GF-D8 (cell line): ENCODE measurements around the gene ABCG2.
"Not testable (repeated sequence)": the region's sequence is repeated elsewhere in the genome, so short reads cannot be mapped to it uniquely, and the experiment has no call there.

Source experiments
- DNase-seq: peaks from one replicate; lab custom pipeline; 2025; lab: John Stamatoyannopoulos, UW

Gene ABCG2

DNA sequence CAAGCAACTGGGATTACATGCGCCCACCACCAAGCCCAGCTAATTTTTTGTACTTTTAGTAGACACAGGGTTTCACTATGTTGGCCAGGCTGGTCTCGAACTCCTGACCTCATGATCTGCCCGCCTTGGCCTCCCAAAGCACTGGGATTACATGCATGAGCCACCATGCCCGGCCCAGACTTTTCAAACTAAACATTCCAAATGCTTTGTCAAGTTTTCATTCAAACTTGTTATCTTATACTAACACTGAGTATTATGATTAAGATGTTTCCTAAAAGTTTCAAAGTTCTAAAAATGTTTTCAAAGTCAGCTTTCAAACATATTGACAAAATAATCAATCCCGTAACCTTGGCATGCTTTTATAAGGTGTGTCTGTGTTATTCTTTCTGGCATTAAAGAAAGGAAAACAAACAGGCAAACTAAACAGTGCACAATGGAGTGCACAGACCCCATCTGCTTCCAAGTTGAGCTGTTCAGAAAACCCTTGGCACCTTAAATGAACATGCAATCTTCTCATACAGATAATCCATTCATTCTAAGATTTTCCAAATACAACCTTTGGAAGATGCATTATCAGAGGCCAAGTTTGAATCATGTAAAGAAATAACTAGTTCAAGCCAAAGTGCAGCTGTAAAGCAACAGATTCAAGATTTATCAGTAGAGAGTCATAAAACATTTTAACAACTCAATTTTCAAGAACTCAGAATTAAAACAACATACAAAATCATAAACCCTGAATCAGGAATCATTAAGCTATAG lies 49.1 kb downstream of the ABCG2 start:
- no peak for DNase-seq

DNA sequence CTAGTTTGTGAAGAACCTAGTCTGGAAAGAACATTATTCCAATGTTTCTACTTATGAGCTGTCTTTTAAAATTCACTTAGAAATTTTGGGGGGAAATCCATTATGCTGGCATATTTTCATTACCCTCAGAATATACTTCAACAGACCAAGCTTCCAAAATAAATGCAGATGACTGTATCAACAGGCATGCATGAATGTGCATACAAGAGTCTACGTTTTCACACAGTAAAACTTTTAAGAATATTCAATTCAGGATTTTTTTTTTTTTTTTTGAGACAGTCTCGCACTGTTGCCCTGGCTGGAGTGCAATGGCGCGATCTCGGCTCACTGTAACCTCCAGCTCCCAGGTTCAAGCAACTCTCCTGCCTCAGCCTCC lies 49.7 kb downstream of the ABCG2 start:
- no peak for DNase-seq

GRCh38 chr4:88108108-88108465 lies 50.4 kb downstream of the ABCG2 start:
- DNase-seq = not testable (repeated sequence)

DNA sequence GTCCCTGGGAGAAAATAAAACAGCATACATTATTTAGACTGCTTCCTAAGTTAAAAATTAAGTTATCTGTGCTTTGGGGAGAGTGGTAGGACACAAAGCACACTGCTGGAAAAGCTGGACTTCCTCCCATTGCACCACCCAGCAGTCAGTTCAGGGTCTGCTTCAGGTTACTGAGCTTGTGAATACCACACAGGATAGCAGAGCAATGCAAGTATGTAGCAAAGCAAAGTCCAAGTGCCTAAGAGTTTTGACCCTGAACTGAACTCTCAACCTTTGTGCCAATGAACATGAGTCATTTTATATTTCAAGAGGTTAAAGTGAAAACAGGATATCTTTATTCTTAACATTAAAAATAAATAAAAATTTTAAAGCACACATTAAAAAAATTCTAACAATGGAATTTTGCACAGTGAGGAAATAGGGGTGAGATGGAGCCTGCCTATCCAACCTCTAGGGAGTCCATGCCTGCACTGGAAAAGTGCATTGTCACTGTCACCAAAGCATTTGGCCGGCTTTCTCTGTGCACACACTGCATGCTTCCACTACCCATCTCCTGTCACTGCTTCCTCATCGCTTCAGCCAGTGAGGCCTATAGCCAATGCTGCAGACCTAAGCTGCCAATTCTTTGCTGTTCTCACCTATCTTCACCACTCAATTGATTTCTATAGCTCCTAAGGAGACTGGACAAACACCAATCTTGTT lies 50.9 kb downstream of the ABCG2 start:
- DNase-seq = no peak

DNA sequence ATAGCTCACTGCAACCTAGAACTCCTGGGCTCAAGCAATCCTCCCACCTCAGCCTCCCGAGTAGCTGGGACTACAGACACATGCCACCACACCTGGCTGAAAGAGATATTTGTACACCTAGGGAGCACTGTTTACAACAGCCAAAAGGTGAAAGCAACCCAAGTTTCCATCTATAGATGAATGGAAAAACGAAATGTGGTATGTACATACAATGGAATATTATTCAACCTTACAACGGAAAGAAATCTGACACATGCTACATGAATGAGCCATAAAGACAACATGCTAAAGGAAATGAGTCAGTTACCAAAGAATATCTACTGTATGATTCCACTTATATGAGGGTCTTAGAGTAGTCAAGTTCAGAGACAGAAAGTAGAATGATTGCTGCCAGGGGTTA lies 52.2 kb downstream of the ABCG2 start:
- no peak for DNase-seq

DNA sequence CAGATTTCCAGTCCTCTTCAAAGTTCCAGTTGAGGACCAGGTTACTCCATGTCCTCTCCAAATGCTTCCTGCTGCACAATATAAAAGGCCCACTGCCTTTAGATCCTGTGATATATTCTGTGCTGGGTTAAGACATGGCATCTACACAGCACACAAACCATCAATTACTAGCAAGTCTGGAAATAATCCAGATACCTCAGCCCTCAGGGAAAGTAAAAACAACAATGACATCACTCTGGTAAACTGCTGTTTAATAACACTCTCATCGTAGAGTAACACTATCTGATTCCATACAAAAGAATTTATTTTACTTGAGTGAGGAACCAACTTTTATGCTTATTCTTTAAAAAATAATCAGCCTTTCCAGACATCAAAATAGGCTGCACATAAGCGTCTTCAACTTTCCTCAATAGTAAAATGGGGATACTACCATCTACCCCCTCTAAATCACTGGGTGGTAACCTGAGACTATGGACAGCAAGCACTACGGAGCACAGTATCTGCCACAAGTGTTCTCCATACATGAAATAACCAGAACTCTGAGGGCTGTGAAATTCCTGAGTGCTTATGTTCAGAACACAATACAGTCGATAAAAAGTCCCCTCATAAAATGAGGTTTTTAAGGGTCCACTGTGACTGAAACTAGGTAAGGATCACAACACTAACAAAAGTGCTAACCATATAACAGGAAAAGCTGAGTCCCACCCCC lies 53.4 kb downstream of the ABCG2 start:
- DNase-seq = no peak

- no peak for DNase-seq
Observed at GRCh38 chr4:88102026-88102425, 56.4 kb downstream of the ABCG2 start.

GRCh38 chr4:88101165-88101564 lies 57.3 kb downstream of the ABCG2 start:
- no peak for DNase-seq

DNA sequence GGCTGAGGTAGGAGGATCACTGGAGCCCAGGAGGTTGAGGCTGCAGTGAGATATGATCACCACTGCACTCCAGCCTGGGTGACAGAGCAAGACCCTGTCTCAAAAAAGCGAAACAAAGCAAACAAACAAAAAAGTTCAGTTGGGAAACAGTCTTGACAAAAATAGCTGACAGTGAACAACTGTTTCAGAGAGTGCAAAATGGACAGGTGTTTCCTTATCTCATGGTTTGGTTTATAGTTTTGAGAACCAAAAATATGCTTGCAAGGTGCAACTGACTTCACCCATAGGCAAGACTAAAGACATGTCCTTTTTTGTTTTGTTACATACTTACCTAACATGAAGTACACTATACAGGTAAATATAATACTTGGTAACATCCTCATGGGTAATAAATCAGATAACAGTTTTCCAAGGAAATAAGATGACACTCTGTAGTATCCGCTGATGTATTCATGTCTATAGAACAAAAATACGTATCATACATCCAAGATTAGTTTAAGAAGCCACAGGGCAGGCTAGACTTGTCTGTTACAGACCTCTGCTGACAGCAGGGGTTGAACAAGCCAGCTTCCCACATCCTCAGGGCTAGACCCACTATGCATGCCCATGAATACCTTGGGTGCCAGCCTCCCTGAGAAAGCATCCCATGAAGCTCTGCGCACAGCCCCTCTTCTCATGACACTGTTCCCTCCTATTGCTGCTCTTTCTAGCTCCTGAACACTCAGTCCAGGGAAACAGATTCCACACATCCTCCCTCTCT lies 59.3 kb downstream of the ABCG2 start:
- no peak for DNase-seq

GRCh38 chr4:88097781-88098180 lies 60.7 kb downstream of the ABCG2 start:
- no peak for DNase-seq

DNA sequence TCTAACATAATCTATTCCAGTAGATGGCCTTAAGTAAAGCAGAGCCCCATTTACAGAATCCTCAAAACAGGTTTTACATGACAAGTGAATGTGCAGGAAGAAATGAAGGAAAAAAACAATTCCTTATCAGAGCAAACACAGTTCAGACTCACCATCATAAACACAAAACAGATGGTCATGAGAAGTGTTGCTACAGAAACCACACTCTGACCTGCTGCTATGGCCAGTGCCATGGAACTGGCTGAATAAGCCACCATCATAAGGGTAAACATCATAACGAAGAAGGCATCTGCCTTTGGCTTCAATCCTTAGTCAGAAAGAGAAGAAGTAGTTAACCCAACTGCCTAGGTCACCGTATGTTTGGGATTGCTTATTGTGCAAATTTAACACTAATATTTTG lies 61.1 kb downstream of the ABCG2 start:
- no peak for DNase-seq

DNA sequence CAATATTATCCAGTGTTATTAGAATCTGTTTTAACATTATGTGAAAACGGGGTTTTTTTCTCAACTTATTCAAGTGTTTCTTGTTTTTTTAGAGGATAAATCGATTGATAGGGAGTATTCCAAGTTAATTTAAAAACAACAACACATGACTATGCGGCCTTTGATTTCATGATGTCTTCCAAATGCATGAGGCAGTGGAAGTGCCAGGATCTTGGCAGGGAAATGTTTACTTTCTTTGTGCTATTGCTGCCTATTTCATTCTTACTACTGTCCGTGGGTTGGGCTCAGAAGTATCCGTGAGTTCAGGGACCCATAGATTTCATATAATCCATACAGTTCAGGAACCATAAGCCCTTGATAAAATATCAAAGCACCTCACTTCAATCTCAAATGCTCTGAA lies 64.6 kb downstream of the ABCG2 start:
- no peak for DNase-seq

DNA sequence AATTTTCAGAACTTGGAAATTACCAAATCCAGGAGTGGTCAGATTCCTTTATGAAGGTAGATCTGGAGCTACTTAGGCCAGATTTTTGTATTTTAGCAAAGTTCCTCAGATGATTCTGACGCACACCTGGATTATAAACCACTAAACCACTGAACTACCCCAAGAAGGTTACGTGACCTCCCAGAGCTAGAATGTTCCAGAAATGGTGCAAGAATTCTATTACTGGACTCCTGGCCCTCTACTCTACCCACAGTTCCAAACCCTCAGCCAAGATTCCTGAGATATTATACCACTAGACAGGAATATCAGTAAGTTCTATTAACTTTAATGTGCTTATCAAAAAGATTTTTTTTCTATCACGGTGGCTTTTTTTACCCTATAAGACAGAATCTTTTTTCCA lies 67.1 kb downstream of the ABCG2 start:
- DNase-seq = no peak

GRCh38 chr4:88090898-88091297 lies 67.5 kb downstream of the ABCG2 start:
- no peak for DNase-seq

GRCh38 chr4:88087004-88087403 lies 71.4 kb downstream of the ABCG2 start:
- DNase-seq = no peak

- DNase-seq = no peak
Observed at GRCh38 chr4:88080626-88081025, 77.8 kb downstream of the ABCG2 start.

- DNase-seq = no peak
Observed at GRCh38 chr4:88078579-88078978, 79.9 kb downstream of the ABCG2 start.

- DNase-seq = no peak
Observed at GRCh38 chr4:88077911-88078524, 80.4 kb downstream of the ABCG2 start.

DNA sequence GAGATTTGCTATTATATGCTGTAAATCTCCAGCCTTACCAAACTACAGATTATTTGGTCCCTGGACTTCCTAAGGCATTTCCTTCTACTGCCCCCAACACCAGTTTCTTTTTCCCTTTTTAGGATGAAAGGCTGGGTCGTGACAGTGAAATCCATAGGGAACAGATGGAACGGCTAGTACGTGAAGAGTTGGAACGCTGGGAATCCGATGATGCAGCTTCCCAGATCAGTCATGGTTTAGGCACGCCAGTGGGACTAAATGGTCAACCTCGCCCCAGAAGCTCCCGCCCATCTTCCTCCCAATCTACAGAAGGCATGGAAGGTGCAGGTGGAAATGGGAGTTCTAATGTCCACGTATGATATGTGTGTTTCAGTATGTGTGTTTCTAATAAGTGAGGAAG lies 83.1 kb downstream of the ABCG2 start:
- no peak for DNase-seq

GRCh38 chr4:88070031-88070430 lies 88.4 kb downstream of the ABCG2 start:
- DNase-seq = no peak

DNA sequence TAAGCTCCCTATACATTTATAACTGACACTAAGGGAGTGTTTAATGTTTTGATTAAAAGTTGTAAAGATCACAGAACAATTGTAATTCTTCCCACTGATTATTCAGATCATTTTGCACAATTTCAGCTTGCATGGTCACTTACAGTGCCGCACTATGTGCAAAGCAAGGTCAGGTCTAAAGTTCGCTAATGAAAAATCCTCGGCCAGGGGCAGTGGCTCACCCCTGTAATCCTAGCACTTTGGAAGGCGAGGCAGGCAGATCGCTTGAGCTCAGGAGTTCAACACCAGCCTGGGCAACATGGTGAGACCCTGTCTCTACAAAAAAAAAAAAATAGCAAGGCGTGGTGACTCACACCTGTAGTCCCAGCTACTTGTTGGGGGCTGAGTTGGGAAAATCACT lies 94.0 kb downstream of the ABCG2 start:
- DNase-seq = no peak

- no peak for DNase-seq
Observed at GRCh38 chr4:88063634-88064296, 94.7 kb downstream of the ABCG2 start.
